EH (cell line): ENCODE results near the gene FAM131A.
A peak's percentile ranks its signal among the peaks of the same experiment; 100 is the strongest.

ENCODE experiments used
- DNase-seq: peaks from one replicate; pipeline ENCODE4 v3.0.0-alpha.2; 2015; ENCODE audit warnings: low read depth

Gene FAM131A

DNA sequence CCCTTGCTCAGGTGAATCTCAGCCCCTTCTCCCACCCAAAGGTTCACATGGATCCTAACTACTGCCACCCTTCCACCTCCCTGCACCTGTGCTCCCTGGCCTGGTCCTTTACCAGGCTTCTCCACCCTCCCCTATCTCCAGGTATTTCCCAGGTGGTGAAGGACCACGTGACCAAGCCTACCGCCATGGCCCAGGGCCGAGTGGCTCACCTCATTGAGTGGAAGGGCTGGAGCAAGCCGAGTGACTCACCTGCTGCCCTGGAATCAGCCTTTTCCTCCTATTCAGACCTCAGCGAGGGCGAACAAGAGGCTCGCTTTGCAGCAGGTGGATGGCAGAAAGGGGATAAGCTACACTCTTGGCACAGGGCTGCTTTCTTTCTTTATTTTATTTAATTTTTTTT is 4.5 kb downstream of the FAM131A start:
- no peak for DNase-seq

GRCh38 chr3:184343200-184343876 is 5.9 kb downstream of the FAM131A start:
- peak; percentile 41 for DNase-seq

GRCh38 chr3:184344579-184345316 is 7.3 kb downstream of the FAM131A start:
- no peak for DNase-seq

GRCh38 chr3:184345317-184346144 is 8.1 kb downstream of the FAM131A start:
- peak; percentile 81 for DNase-seq

- no peak for DNase-seq
These were observed 9.2 kb downstream of the FAM131A start for GRCh38 chr3:184346480-184347190.

- no peak for DNase-seq
These were observed 10.1 kb downstream of the FAM131A start for GRCh38 chr3:184347321-184348056.

GRCh38 chr3:184348057-184348382 is 10.6 kb downstream of the FAM131A start:
- no peak for DNase-seq

DNA sequence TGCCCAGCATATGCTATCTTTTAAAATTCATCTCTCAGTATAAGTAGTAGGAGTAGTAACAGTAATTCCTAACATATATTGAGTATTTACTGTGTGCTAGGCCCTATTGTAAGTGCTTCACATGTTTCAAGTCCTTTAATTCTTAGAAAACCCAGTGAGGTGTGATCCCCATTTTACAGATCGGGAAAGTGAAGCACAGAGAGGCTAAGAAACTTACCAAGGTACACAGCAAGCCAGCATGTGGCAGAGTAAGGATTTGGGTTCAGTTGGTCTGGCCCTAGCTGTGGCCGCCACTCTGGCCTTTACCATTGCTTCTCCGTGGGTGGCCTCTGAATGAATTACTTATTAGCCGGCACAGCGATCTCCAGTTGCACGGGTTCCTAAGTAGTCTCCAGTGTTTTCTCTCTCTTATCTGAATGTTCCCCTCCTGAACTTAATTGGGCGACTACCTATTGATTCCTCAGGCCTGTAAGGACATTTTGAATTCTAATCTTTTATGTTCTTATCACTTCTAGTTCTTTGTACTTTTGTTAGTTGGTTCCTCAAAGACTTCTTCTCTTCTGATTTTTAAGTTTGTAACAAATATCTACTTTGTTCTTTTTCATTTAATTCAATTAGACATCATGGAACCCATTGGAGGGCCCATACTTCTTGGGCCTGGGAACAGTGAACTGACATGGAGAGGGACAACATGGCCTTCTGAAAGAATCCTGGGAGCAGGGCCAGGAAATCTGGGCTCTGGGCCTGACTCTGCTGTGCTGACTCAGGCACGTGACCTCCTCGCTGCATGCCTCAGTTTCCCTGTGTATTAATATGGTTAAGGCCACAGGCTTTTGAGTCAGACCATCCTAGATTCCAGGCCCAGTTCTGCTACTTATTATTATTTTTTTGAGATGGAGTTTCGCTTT is 12.4 kb downstream of the FAM131A start:
- no peak for DNase-seq

- no peak for DNase-seq
These were observed 13.2 kb downstream of the FAM131A start for GRCh38 chr3:184350618-184351017.

DNA sequence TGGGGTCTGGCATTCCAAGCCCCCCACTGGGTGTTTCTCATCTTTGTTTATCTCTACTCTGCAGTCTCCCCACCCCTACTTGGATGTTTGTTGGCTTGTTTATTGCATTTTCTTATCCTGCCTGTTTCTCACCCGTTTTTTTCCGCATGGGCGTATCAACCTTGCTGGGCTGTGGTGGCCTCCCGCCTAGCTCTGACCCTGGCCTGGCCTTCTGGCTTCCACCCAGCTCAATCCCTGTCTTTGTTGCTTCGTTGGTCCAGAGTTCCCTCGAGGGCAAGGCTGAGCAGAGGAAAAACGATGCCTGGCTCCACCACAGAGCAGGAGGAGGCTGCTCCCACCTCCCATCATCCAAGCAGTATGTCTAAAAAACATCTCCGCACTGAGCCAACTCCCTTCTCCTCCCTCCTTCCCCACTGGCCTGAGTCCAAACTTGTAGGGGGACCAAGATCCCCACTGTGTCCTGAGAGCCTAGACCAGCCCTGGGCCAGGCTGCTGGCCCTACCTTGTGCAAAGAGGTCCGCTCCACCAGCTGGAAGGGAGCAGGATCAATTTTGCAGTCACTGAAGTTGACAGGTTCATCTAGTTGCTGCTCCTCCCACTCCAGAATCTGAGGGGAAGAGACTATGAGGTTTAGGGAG is 14.2 kb downstream of the FAM131A start:
- DNase-seq, result no peak

DNA sequence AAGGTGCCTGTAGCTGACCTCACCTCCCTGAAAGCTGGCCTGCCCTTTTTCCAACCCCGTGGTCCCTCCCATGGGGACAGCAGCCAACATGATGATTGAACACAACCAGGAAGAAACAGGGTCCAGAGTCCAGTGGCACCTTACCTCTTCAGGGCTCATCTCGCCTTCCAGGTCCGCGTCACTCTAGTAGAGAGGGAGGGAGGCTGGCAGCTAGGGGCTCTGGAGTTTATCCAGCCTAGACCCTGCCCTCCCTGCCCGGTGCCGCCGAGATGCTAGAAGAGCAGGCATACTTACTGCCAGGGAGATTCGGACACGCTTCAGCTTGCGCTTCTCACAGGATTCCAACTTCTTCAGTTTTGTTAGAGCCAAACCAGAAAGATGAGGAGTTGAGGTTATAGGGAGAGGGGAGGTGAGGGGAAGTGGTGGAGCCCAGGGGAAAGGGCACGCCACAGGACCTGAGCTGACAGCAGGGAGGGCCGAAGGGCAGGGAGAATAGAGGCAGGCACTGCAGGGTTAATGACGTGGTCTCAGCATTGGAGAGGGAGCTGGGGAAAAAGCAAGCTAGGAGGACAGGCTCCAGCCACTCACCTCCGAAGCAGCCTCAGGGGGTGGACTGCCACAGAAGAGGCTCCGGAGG is 14.9 kb downstream of the FAM131A start:
- no peak for DNase-seq

DNA sequence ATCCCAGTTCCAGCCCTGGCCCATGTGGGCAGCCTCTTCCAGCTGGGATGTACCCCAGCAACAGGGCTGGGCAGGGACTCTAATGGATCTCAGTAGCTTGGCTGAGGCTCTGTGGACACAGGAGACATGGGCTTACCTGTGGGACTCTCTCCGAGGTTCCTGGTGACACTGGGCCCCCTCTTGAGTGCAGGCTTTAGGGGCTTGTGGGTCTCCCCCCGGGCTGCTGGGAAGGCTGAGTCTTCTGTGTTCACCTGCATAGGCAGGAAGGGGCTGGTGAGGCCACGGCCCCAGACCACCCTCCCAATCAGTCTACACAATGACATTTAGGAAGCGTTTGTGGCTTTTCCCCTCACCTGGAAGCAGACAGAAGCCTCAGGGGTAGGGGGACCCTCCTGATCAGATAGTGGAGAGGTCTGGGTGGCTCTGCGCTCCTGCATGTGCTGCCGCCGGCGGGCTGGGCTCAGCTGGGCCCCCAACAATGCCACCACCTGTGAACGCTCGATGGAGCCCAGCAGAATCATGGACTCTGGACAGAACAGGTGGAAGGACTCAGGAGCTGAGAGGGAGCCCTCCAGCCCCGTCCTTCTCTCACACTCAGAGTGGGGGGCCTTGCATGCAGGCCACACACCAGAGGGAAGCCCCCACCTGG is 15.6 kb downstream of the FAM131A start:
- DNase-seq, result no peak

- DNase-seq, result no peak
These were observed 16.1 kb downstream of the FAM131A start for GRCh38 chr3:184353546-184353941.

DNA sequence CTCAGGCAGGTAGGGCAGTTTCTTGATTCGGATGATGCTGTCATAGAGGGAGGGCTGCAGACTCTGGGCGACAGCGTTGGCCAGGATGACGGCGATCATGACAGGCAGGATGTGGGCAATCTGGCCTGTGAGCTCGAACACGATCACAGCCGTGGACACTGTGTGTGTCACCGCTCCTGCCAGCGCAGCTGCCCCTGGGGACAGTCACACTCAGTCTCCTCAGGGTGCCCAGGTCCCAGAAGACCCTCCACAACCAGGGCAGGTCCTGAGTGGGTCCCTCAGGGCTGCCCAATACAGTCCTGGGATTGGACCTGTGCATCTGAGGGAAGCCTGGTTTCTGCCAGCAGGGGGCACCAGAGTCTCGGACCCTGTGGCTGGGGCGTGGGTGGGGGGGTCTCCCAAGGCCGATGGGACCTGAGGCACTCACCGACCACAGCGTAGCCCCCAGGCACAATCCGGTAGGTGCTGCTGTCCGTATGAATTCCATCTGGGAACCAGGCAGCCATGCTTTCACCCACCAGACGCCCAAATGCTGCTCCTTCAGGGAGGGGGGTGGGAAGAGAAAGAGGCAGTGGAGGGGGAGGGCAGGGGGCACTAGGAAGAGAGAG is 16.8 kb downstream of the FAM131A start:
- peak; percentile 43 for DNase-seq

- DNase-seq, result no peak
These were observed 17.4 kb downstream of the FAM131A start for GRCh38 chr3:184354754-184355153.

DNA sequence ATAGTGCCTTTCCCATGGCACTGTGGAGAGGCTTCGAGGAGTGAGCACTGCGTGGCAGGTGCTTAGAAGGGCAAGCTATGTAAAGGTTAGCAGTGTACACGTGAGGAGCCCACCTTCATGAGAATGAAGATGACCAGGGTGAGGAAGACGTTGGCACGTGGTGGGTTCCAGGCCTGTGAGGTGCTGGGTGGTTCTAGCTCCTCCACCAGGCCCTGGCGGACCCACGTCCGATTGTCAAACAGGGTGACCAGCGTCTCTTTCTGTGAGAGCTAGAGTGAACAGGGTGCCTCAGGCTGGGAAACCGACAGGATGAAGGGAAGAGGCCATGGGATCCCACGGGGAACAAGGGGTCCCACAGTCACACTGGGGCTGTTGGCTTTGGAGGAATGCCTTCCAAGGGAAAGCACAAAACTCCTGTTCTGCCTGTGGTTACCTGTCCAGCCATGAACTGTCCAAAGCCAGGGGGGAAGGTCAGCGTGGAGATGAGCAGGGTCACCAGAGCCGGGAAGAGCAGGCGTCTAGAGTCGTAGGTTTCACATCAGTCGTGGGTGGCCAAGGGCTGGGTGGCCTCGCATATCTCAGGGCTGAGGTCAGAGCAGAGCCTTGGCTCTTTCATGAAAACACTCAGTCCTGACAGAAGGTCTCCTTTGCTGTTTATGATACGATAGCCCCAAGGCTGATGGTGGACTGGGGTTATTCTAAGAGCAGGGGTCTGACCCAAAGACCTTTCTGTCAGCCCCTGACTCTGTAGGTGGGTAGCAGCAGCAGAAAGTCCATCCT is 18.1 kb downstream of the FAM131A start:
- DNase-seq, result no peak

- DNase-seq, result no peak
These were observed 20.1 kb downstream of the FAM131A start for GRCh38 chr3:184357248-184358123.
